Measurements from ENCODE around the gene ALG12.

GRCh38 chr22:49885281-49885680 lies 33.0 kb downstream of the ALG12 start:
- TF ChIP-seq POLR2A (IDR thresholded peaks at IDR 0.05) (no peak), CTCF (IDR thresholded peaks at IDR 0.05) (no peak)

Measured in esophagus squamous epithelium (tissue), 4 donors.